Daoy (cell line): ENCODE results near the gene LDLRAD4. TPM values are rescaled to one million over a fixed set of nuclear protein-coding genes. Genes with fewer than 3 reads are reported as not detected.

Experiments used
- DNase-seq: peaks from one replicate; pipeline ENCODE4 v3.0.0-alpha.2; 2015; ENCODE audit warnings: low read depth
- total RNA-seq: library from RNA; depleted of rRNA; stranded (reverse); fragments of >200 nt; shearing (Covaris generic); gene quantifications from 2 replicates; pipeline ENCODE4 v1.2.3, GENCODE V29; 2014

LDLRAD4 gene
- total RNA-seq, 1 experiment from 2014 or later: 8.2 TPM

GRCh38 chr18:13531681-13532325 lies 313.2 kb downstream of the LDLRAD4 start:
- no peak for DNase-seq

- DNase-seq: no peak
Observed at GRCh38 chr18:13532406-13533075, 314.0 kb downstream of the LDLRAD4 start.

- DNase-seq: no peak
Observed at GRCh38 chr18:13534631-13535030, 316.1 kb downstream of the LDLRAD4 start.

- no peak for DNase-seq
Observed at GRCh38 chr18:13536578-13536977, 318.0 kb downstream of the LDLRAD4 start.

GRCh38 chr18:13537022-13537780 lies 318.6 kb downstream of the LDLRAD4 start:
- no peak for DNase-seq

- no peak for DNase-seq
Observed at GRCh38 chr18:13538630-13539029, 320.1 kb downstream of the LDLRAD4 start.

GRCh38 chr18:13539050-13539449 lies 320.5 kb downstream of the LDLRAD4 start:
- no peak for DNase-seq

- DNase-seq: no peak
Observed at GRCh38 chr18:13539843-13540476, 321.4 kb downstream of the LDLRAD4 start.

- no peak for DNase-seq
Observed at GRCh38 chr18:13540477-13541182, 322.1 kb downstream of the LDLRAD4 start.

- no peak for DNase-seq
Observed at GRCh38 chr18:13541621-13542519, 323.3 kb downstream of the LDLRAD4 start.

- DNase-seq: no peak
Observed at GRCh38 chr18:13542520-13542847, 323.9 kb downstream of the LDLRAD4 start.

GRCh38 chr18:13543144-13543543 lies 324.6 kb downstream of the LDLRAD4 start:
- DNase-seq: no peak

GRCh38 chr18:13543811-13544732 lies 325.5 kb downstream of the LDLRAD4 start:
- no peak for DNase-seq

- DNase-seq: no peak
Observed at GRCh38 chr18:13544953-13545352, 326.4 kb downstream of the LDLRAD4 start.

- DNase-seq: no peak
Observed at GRCh38 chr18:13545514-13545913, 327.0 kb downstream of the LDLRAD4 start.

GRCh38 chr18:13545955-13546354 lies 327.4 kb downstream of the LDLRAD4 start:
- DNase-seq: no peak

- DNase-seq: no peak
Observed at GRCh38 chr18:13546638-13547037, 328.1 kb downstream of the LDLRAD4 start.

- DNase-seq: no peak
Observed at GRCh38 chr18:13547347-13547746, 328.8 kb downstream of the LDLRAD4 start.

- no peak for DNase-seq
Observed at GRCh38 chr18:13548106-13548819, 329.7 kb downstream of the LDLRAD4 start.
